Skin epidermis (tissue), 12 donors: Measurements from ENCODE around the gene CACNA1G.

Experiments used
- H3K27ac ChIP-seq, 21 experiments: fragments of 200-600 bp; sonication (generic) in 11 of 21; one replicate each; pipeline ENCODE4 v1.5.0; 2020; ENCODE audit warnings: mild to moderate bottlenecking in 3 of 21, inconsistent platforms in 2 of 21, moderate library complexity in 2 of 21
- H3K4me3 ChIP-seq, 7 experiments: fragments of 200-600 bp; sonication (generic) in 2 of 7; one replicate each; pipeline ENCODE4 v1.5.0; 2020; ENCODE audit warnings: inconsistent platforms in 2 of 7, mild to moderate bottlenecking in 2 of 7, moderate library complexity in 1 of 7

Gene CACNA1G

DNA sequence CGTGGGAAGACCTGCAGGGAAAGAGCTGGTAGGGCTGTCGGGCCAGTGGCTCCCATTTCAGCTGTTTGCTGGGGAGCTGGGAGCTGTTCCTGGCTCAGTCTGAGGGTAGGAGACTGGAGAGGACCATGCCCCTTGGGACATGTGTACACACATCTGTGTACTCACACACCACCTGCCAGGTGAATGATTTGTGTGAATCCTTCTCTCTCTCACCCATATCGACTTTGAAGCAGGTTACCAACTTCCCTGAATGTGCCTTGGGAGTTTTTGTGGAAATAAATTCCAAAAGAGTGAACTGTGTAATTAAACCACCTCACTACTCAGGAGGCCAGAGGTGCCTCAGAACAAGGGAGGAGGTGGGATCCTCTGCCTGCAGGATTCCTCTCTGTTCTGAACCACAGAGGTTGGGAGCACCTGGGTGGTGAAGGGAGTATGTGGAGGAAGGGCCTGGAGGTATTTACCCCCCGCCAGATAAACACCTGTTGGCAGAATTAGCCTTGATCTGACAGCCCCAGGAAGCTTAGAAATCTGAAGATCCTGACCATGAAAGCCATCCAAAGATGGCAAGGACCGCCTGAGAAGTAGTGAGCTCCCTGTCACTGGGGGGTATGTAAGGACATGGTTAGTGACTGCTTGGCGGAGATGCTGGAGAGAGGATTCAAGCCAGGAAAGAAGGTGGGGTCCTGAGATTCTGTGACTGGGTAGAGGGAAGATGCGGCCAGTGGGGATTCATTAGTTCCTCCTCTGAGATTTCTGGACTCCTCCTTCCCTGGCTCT, 77.5 kb downstream of the CACNA1G start:
- peak overlapping the region in 15 of 21 experiments; percentile 2 to 73 (median 46) for H3K27ac ChIP-seq
- no peak overlapping the region for H3K4me3 ChIP-seq

- H3K27ac ChIP-seq, result peak overlapping the region in 15 of 21 experiments; percentile 2 to 73 (median 49)
- no peak overlapping the region for H3K4me3 ChIP-seq
Measured at GRCh38 chr17:50638606-50638965, 78.1 kb downstream of the CACNA1G start.

GRCh38 chr17:50638966-50639713, 78.6 kb downstream of the CACNA1G start:
- Histone ChIP-seq H3K4me3 (no peak overlapping the region), H3K27ac (peak overlapping the region in 16 of 21 experiments; percentile 2 to 73 (median 52))

GRCh38 chr17:50640686-50641351, 80.3 kb downstream of the CACNA1G start:
- Histone ChIP-seq H3K27ac (peak overlapping the region in 14 of 21 experiments; percentile 1 to 73 (median 38)), H3K4me3 (no peak overlapping the region)

- no peak overlapping the region for H3K4me3 ChIP-seq
- H3K27ac ChIP-seq, result peak overlapping the region in 11 of 21 experiments; percentile 1 to 73 (median 39)
Measured at GRCh38 chr17:50641357-50641756, 80.8 kb downstream of the CACNA1G start.

- H3K4me3 ChIP-seq, result no peak overlapping the region
- peak overlapping the region in 4 of 21 experiments; percentile 37 to 66 (median 56) for H3K27ac ChIP-seq
Measured at GRCh38 chr17:50642071-50642721, 81.7 kb downstream of the CACNA1G start.

GRCh38 chr17:50642722-50643656, 82.5 kb downstream of the CACNA1G start:
- no peak overlapping the region for H3K4me3 ChIP-seq
- H3K27ac ChIP-seq, result peak overlapping the region in 1 of 21 experiments; percentile 6

DNA sequence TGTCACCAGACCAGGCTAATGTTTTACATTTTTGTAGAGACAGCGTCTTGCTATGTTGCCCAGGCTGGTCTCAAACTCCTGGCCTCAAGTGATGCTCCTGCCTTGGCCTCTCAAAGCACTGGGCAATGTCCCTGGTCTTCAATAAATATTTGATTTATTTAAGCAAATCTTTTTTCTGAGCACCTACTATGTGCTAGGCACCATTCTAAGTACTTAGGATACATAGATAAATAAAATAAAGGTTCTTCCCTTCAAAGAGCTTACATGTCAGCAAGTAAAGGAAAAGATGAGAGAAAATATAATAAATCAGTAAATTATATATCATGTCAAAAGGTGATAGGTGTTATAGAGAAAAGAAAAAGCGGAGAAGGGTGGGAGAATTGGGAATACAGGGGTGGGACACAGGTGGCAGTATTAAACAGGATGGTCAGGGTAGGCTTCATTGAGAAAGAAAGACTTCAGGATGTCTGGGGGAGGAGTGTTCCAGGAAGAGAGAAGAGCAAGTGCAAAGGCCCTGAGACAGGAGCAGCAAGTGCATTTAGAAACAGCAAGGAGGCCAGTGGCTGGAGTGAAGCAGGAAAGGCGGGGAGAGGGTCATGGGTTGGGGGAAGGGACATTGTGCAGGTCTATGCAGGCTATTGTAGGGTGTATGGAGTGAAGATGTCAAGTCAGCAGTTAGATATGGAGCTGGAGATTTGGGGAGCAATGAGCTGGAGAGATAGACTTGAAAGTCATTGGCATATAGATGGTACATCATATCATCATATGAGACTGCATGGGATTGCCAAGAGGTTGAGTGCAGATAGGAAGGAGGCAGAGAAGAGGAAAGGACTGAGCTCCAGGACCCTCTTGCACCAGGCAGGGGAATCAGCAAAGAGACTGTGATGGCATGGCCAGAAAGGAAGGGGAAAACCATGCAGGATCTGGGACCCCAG, 85.5 kb downstream of the CACNA1G start:
- Histone ChIP-seq H3K27ac (no peak overlapping the region), H3K4me3 (no peak overlapping the region)

DNA sequence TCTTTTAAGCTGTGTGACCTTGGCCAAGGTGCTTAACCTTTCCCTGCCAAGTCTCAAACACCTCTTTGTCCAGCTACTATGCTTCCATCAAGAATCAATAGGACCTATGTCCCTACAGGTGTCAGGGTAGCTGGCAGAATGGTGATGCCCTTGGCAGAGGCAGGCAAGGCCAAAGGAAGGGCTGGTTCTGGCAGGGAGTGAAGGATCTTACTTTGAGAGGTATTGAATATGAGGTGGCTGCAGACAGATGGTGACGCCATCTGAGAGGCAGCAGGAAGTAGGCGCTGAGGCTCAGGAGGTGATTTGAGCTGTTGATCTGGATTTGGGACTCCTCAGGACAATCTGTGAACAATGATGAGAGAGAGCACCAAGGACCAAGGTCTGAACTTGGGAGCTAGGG, 86.7 kb downstream of the CACNA1G start:
- Histone ChIP-seq H3K27ac (no peak overlapping the region), H3K4me3 (no peak overlapping the region)

- Histone ChIP-seq H3K27ac (no peak overlapping the region), H3K4me3 (no peak overlapping the region)
Measured at GRCh38 chr17:50649042-50649908, 88.8 kb downstream of the CACNA1G start.

DNA sequence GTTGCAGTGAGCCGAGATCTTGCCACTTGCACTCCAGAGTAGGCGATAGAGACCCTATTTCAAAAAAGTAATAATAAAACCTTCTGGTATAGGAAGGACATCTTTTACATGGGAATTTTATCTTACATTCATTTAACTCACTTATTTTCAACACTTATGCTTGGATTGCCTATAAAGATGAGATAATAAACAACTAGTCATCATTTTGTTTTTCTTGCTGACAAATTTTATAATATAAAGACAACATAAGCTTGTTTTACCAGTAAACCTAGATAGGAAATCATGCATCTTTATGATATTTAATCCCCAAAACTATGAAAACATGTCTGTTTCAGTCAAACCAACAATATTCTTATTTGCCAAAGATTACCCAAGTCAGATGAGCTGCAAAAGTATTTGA, 91.1 kb downstream of the CACNA1G start:
- Histone ChIP-seq H3K27ac (no peak overlapping the region), H3K4me3 (no peak overlapping the region)

GRCh38 chr17:50653738-50654137, 93.2 kb downstream of the CACNA1G start:
- H3K4me3 ChIP-seq, result no peak overlapping the region
- no peak overlapping the region for H3K27ac ChIP-seq

- Histone ChIP-seq H3K27ac (no peak overlapping the region), H3K4me3 (no peak overlapping the region)
Measured at GRCh38 chr17:50656509-50656908, 96.0 kb downstream of the CACNA1G start.

- Histone ChIP-seq H3K4me3 (no peak overlapping the region), H3K27ac (no peak overlapping the region)
Measured at GRCh38 chr17:50657054-50657453, 96.5 kb downstream of the CACNA1G start.

GRCh38 chr17:50657627-50658026, 97.1 kb downstream of the CACNA1G start:
- H3K4me3 ChIP-seq, result no peak overlapping the region
- H3K27ac ChIP-seq, result no peak overlapping the region

- Histone ChIP-seq H3K4me3 (no peak overlapping the region), H3K27ac (no peak overlapping the region)
Measured at GRCh38 chr17:50658616-50659015, 98.1 kb downstream of the CACNA1G start.

- Histone ChIP-seq H3K27ac (no peak overlapping the region), H3K4me3 (no peak overlapping the region)
Measured at GRCh38 chr17:50659179-50659578, 98.7 kb downstream of the CACNA1G start.
